GM13977 (cell line): Measurements from ENCODE around the gene SEMA3D.

ENCODE experiments used
- DNase-seq: peaks from one replicate; pipeline ENCODE4 v3.0.0; 2012; ENCODE audit warnings: low spot score
- in situ Hi-C: fragments of 300-500 bp; cut with MboI; formaldehyde crosslinking; loops from one replicate; pipeline ENCODE4 v1.12.0; 2022; ENCODE audit warnings: low sequenced_read_pairs, low pct_unique_long_range_greater_than_20kb, mixed read lengths, inconsistent platforms; ENCODE audit not compliant: unreplicated experiment
- TF ChIP-seq, protein P1 (sequence below): IDR thresholded peaks from 2 replicates; pipeline ENCODE4 v1.5.1; 2012; ENCODE audit warnings: mild to moderate bottlenecking, control low read depth; ENCODE audit not compliant: insufficient read depth; ENCODE audit errors: extremely low read depth, missing control alignments

SEMA3D gene

DNA sequence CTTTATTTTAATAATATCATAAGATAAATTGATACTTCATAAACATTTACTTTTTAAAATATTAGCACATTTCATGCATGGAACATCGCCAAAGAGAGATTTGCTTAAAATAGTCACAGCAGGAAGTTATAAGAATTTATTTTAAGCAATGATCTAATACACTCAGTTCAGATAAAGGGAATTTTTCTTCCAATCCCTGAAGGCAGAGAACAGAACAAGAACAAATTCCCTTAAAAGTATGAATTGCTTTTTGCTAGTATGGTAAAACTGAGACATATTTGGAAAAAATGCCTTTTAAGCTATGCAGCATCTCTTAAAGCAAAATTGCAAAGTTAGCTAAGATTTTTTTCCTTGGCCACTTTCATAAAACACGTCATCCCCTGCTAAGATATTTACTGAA is 91.0 kb downstream of the SEMA3D start:
- DNase-seq: no peak
- in situ Hi-C loops: no loop called here
- TF ChIP-seq, protein P1, sequence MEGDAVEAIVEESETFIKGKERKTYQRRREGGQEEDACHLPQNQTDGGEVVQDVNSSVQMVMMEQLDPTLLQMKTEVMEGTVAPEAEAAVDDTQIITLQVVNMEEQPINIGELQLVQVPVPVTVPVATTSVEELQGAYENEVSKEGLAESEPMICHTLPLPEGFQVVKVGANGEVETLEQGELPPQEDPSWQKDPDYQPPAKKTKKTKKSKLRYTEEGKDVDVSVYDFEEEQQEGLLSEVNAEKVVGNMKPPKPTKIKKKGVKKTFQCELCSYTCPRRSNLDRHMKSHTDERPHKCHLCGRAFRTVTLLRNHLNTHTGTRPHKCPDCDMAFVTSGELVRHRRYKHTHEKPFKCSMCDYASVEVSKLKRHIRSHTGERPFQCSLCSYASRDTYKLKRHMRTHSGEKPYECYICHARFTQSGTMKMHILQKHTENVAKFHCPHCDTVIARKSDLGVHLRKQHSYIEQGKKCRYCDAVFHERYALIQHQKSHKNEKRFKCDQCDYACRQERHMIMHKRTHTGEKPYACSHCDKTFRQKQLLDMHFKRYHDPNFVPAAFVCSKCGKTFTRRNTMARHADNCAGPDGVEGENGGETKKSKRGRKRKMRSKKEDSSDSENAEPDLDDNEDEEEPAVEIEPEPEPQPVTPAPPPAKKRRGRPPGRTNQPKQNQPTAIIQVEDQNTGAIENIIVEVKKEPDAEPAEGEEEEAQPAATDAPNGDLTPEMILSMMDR: no peak

DNA sequence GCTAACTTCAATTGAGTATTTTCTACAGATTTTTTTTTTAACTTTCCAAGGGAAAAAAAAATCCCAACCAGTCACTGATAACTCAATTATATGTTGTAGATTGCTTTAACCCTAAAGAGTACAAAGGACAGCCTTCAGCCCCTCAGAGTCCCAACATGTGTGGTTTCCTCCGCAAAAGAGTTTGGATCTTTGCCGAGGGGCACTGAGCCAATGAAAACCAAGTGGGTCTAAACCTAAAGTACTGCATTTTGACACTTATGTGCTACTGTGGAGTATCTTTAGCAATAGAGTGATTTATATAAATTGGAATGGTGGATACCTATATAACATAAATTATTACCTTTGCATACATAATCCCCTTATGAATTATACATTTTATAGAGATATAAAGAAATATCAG is 91.5 kb downstream of the SEMA3D start:
- no peak for DNase-seq
- in situ Hi-C loops: no loop called here
- TF ChIP-seq, protein P1: no peak

DNA sequence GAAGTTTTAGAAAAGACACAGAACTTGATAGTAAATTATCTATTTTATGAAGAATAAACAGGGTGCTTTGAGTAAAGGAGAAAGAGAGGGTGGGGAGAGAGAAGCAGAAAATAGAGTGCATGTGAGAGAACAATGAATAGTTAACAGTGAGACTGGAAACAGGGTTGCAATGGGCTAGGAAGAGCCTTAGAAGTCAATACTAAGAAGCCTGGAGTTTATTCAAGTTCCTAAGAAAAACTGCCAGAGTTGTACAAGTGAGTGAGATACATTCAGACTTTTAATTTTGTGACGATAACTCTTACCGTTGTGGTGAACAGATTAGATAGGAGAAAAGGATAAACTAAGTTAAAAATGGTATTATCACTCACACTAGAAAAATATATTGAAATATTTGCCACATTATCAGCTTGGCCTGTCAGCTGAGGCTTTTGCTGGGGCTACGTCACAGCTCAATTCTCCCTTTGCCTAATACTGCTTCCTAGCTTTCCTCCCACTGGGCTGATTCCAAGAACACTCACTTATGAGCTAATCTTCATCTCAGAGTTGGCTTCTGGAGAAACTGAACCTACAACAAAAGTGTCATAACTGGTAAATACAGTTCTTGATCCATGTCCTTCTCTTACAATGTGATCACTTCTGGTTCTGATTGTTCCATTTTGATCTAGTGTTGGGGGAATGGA is 92.7 kb downstream of the SEMA3D start:
- in situ Hi-C loops: no loop called here
- DNase-seq: no peak
- TF ChIP-seq, protein P1: no peak

DNA sequence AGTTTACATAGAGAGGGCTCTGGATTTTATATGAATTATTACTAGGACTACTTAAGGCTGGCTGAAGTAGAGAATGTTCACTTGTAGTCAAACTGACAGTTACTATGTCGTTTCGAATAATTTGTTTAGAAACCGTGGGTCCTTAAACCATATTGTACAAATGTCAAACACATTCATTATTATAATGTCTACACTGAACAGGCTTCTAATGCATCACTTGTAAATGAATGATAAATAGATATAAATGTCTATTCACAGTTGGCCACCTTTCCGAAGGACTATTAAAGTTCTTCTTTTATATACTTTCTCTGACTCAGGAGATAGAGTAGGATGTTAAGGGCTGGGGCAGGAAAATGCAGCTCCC is 95.3 kb downstream of the SEMA3D start:
- in situ Hi-C loops: no loop called here
- no peak for DNase-seq
- TF ChIP-seq, protein P1: no peak

DNA sequence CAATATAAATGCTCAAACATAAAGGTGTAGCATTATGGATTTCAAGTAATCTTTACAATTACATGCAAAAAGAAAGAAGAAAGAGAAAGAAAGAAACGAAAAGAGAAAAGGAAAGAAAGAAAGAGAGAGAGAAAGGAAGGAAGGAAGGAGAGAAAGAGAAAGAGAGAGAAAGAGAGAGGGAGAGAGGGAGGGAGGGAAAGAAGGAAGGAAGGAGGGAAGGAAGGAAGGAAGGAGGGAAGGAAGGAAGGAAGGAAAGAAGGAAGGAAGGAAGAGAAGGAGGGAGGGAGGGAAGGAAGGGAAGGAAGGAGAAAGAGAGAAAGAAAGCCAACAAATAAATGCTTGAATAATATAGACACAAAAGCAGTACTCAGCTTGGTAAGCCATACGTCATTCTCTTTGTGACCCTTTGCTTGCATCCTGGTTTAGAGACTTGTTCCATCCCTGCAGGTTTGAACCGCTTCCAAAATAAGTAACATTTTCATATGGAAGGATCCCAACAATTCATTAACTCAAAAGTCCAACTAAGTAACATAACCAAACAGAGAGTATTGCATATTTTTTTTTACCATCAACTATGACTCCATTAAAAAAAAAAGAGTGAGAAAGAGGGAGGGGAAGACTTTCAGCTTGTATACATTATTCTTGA is 95.8 kb downstream of the SEMA3D start:
- in situ Hi-C loops: no loop called here
- TF ChIP-seq, protein P1: no peak
- DNase-seq: no peak

DNA sequence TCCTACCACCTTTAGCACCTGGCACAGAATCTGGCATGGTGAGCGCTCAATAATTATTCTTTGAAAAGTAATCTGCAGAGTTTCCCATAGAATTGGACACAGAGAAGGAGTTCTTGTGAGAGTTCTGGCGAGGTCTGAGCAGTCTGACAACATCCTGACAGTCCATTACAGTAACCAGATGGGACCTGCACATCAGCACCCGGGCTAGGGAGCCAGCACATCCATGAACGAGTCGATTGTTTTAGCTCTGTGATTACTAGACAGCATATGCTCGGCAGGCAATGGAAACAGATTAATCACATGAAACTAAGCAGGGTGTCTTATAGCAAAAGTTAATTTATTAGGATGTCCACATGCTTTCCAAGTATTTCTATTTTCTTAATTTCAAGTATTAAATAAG is 96.7 kb downstream of the SEMA3D start:
- DNase-seq: no peak
- in situ Hi-C loops: no loop called here
- TF ChIP-seq, protein P1: no peak

DNA sequence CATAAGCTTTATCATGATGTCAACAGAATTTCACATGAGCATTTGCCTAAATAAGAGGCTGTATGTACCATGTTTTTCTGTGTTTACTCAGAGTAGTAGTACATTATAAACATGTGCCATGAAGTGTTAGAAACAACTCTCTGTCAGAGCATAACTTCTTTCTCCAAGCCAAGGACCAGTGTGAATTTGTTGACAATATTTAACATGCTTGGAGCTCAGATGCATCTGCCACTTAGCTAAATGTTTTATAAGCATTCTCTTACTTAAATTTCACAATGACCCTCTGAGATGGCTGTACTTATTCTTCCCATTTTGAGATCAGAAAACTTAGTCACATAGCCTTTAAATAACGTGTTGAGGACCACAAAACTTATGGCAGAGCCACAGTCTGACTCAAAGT is 105.0 kb downstream of the SEMA3D start:
- in situ Hi-C loops: no loop called here
- DNase-seq: no peak
- TF ChIP-seq, protein P1: no peak
